Panc1 (cell line): ENCODE measurements around the gene THAP6. TPM values are rescaled to one million over a fixed set of nuclear protein-coding genes. Genes with fewer than 3 reads are reported as not detected.

Experiments
- ATAC-seq: fragments of 200-7000 bp; cut with Tn5 transposase; 2 replicates; pipeline ENCODE4 v1.9.1; 2020; ENCODE audit warnings: mild to moderate bottlenecking, moderate library complexity
- BruUV-seq: library from RNA; stranded (reverse); fragments of 400-500 nt; replicated peaks from 2 replicates; lab custom pipeline; 2021; lab: Mats Ljungman, UMichigan
- CTCF ChIA-PET: fragments of 300-600 bp; sonication (Branson Sonifier 250); formaldehyde crosslinking; loops from one replicate; lab custom pipeline; 2022; ENCODE audit warnings: antibody characterized with exemption; lab: Charles Lee
- POLR2A ChIA-PET: fragments of 300-600 bp; sonication (Branson Sonifier 250); formaldehyde crosslinking; loops from one replicate; lab custom pipeline; 2022; ENCODE audit warnings: antibody characterized with exemption; lab: Charles Lee
- DNase-seq: peaks from one replicate; pipeline ENCODE4 v3.0.0-alpha.2; 2010; ENCODE audit warnings: low read depth, low spot score
- H3K27ac ChIP-seq: 2 replicates; pipeline ENCODE4 v1.5.1; 2011; ENCODE audit warnings: mild to moderate bottlenecking, low read length, inconsistent platforms
- H3K27me3 ChIP-seq: fragments of 200-500 bp; sonication (Bioruptor generic); 2 replicates; pipeline ENCODE4 v1.6.0; 2014; ENCODE audit warnings: low read length, inconsistent platforms; ENCODE audit not compliant: control insufficient read depth, insufficient read depth
- H3K36me3 ChIP-seq: fragments of 200-500 bp; sonication (Bioruptor generic); 2 replicates; pipeline ENCODE4 v1.5.1; 2014; ENCODE audit warnings: inconsistent platforms, mild to moderate bottlenecking, low read length, moderate library complexity; ENCODE audit not compliant: control insufficient read depth, insufficient read depth
- H3K4me1 ChIP-seq: 2 replicates; pipeline ENCODE4 v1.5.1; 2011; ENCODE audit warnings: inconsistent platforms, mild to moderate bottlenecking, low read length, moderate library complexity; ENCODE audit not compliant: control insufficient read depth, insufficient read depth
- H3K4me3 ChIP-seq, 2 experiments: 2 replicates each; pipeline ENCODE4 v1.5.1; 2011 to 2012; ENCODE audit warnings: low read depth in 2 of 2, low read length in 2 of 2, mild to moderate bottlenecking in 2 of 2, inconsistent platforms in 1 of 2, moderate library complexity in 1 of 2
- H3K9me3 ChIP-seq: fragments of 200-500 bp; sonication (Bioruptor generic); 2 replicates; pipeline ENCODE4 v1.5.1; 2014; ENCODE audit warnings: low read depth, mild to moderate bottlenecking, inconsistent platforms, low read length, moderate library complexity; ENCODE audit not compliant: control insufficient read depth, insufficient read depth
- POLR2AphosphoS5 ChIP-seq: IDR thresholded peaks from 2 replicates; pipeline ENCODE4 v1.6.1; 2012; ENCODE audit warnings: mild to moderate bottlenecking, low read depth, low read length, moderate library complexity
- SIN3A ChIP-seq: IDR thresholded peaks from 2 replicates; pipeline ENCODE4 v1.6.1; 2012; ENCODE audit warnings: low read depth, mild to moderate bottlenecking, low read length, moderate library complexity, borderline replicate concordance; ENCODE audit not compliant: insufficient read depth
- TCF7L2 ChIP-seq: IDR thresholded peaks from 2 replicates; pipeline ENCODE4 v1.6.1; 2011; ENCODE audit warnings: mild to moderate bottlenecking, low read depth, low read length, inconsistent platforms
- in situ Hi-C: cut with HindIII; loops from 2 replicates; pipeline ENCODE4 v1.10.0; 2016; ENCODE audit warnings: low sequenced_read_pairs, low pct_unique_long_range_greater_than_20kb
- intact Hi-C: fragments of 100-400 bp; cut with micrococcal nuclease; formaldehyde crosslinking; loops from one replicate; pipeline ENCODE4 v1.10.0; 2022; ENCODE audit not compliant: unreplicated experiment
- total RNA-seq: library from RNA; stranded (reverse); gene quantifications from one replicate; pipeline ENCODE4 v1.2.1, GENCODE V29; 2021; ENCODE audit not compliant: unreplicated experiment
- TF ChIP-seq, protein P1 (sequence below): fragments of 450-650 bp; IDR thresholded peaks from 2 replicates; pipeline ENCODE4 v1.5.1; 2017; ENCODE audit warnings: mild to moderate bottlenecking
- TF ChIP-seq, protein P2 (sequence below), 2 experiments: IDR thresholded peaks; 2 replicates each; pipeline ENCODE4 v1.6.1; 2011 to 2012; ENCODE audit warnings: low read depth in 2 of 2, control low read depth in 1 of 2, low read length in 1 of 2, mild to moderate bottlenecking in 1 of 2, moderate library complexity in 1 of 2; ENCODE audit not compliant: insufficient read depth in 1 of 2

THAP6 gene
- total RNA-seq, 1 experiment from 2014 or later = 13.9 TPM

DNA sequence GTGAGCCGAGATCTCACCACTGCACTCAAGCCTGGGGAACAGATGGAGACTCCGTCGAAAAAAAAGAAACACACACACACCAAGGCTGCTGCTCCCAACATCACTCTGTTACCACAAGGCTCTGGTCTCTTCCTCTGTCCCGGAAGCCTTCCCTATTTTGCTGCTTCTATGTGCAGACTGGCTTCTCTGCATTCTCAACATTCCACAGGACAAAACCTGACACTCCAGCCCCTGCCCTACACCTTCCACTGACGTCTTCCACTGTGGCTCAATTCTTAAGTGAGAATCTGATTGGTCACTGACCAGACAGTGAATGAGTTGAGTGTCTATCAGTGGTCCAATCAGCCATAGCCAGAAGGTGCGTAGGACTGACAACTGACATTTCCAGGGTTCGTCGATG, 47.5 kb downstream of the THAP6 start:
- Histone ChIP-seq H3K36me3 (no peaks in the 10 kb centered on the region), H3K27ac (no peak overlapping the region), H3K9me3 (no peaks in the 10 kb centered on the region), H3K4me1 (no peaks in the 10 kb centered on the region), H3K27me3 (peaks cover 3% of the 10 kb centered on the region; the same call in 1 of the 2 replicates), H3K4me3 (no peak overlapping the region)
- ATAC-seq = peak; percentile 45; the same call in 1 of the 2 replicates
- ChIA-PET POLR2A (no interaction called here), CTCF (no interaction called here)
- no peak for TF ChIP-seq POLR2AphosphoS5
- no peak for TF ChIP-seq TCF7L2
- no peak for TF ChIP-seq SIN3A
- TF ChIP-seq, protein P1, sequence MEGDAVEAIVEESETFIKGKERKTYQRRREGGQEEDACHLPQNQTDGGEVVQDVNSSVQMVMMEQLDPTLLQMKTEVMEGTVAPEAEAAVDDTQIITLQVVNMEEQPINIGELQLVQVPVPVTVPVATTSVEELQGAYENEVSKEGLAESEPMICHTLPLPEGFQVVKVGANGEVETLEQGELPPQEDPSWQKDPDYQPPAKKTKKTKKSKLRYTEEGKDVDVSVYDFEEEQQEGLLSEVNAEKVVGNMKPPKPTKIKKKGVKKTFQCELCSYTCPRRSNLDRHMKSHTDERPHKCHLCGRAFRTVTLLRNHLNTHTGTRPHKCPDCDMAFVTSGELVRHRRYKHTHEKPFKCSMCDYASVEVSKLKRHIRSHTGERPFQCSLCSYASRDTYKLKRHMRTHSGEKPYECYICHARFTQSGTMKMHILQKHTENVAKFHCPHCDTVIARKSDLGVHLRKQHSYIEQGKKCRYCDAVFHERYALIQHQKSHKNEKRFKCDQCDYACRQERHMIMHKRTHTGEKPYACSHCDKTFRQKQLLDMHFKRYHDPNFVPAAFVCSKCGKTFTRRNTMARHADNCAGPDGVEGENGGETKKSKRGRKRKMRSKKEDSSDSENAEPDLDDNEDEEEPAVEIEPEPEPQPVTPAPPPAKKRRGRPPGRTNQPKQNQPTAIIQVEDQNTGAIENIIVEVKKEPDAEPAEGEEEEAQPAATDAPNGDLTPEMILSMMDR = no peak
- TF ChIP-seq, protein P2, sequence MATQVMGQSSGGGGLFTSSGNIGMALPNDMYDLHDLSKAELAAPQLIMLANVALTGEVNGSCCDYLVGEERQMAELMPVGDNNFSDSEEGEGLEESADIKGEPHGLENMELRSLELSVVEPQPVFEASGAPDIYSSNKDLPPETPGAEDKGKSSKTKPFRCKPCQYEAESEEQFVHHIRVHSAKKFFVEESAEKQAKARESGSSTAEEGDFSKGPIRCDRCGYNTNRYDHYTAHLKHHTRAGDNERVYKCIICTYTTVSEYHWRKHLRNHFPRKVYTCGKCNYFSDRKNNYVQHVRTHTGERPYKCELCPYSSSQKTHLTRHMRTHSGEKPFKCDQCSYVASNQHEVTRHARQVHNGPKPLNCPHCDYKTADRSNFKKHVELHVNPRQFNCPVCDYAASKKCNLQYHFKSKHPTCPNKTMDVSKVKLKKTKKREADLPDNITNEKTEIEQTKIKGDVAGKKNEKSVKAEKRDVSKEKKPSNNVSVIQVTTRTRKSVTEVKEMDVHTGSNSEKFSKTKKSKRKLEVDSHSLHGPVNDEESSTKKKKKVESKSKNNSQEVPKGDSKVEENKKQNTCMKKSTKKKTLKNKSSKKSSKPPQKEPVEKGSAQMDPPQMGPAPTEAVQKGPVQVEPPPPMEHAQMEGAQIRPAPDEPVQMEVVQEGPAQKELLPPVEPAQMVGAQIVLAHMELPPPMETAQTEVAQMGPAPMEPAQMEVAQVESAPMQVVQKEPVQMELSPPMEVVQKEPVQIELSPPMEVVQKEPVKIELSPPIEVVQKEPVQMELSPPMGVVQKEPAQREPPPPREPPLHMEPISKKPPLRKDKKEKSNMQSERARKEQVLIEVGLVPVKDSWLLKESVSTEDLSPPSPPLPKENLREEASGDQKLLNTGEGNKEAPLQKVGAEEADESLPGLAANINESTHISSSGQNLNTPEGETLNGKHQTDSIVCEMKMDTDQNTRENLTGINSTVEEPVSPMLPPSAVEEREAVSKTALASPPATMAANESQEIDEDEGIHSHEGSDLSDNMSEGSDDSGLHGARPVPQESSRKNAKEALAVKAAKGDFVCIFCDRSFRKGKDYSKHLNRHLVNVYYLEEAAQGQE (IDR thresholded peaks at IDR 0.05; ENCODE audit: insufficient read depth in 1 of 2, low read depth in 2 of 2, low read length in 1 of 2) = no peak
- BruUV-seq = no TSS peak
- in situ Hi-C loops = no loop called here
- no peak for DNase-seq
- intact Hi-C loops = no loop called here

DNA sequence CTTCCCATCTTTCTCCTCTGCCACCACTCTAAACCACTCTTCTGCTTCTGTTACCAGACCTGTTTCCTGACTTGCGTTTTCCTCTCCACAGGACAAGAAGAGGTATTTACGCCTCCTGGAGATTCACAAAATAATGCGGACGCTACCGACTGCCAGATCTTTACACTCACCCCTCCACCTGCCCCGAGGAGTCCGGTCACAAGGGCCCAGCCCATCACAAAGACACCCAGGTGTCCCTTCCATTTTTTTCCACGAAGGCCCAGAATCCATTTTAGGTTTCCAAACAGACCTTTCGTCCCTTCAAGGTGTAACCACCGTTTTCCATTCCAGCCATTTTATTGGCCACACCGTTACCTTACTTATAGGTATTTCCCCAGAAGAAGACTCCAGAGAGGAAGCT, 49.8 kb downstream of the THAP6 start:
- Histone ChIP-seq H3K9me3 (no peaks in the 10 kb centered on the region), H3K36me3 (no peaks in the 10 kb centered on the region), H3K4me3 (no peak overlapping the region), H3K4me1 (no peaks in the 10 kb centered on the region), H3K27ac (no peak overlapping the region), H3K27me3 (no peaks in the 10 kb centered on the region)
- no TSS peak for BruUV-seq
- no peak for DNase-seq
- in situ Hi-C loops = no loop called here
- TF ChIP-seq, protein P1 = no peak
- no peak for TF ChIP-seq SIN3A
- TF ChIP-seq POLR2AphosphoS5 = no peak
- no peak for TF ChIP-seq TCF7L2
- ChIA-PET CTCF (no interaction called here), POLR2A (no interaction called here)
- intact Hi-C loops = no loop called here
- ATAC-seq = no peak
